Fibroblast of pulmonary artery (primary cell): ENCODE results near the gene TUBGCP6.

Experiments used
- DNase-seq: peaks from one replicate; pipeline ENCODE4 v3.0.0-alpha.2; 2010; ENCODE audit warnings: low read depth
- H3K4me3 ChIP-seq: replicated peaks from 2 replicates; pipeline ENCODE4 v1.5.1; 2011; ENCODE audit warnings: low read depth, mild to moderate bottlenecking, control low read depth, low read length, moderate library complexity
- TF ChIP-seq, protein P1 (sequence below): IDR thresholded peaks from 2 replicates; pipeline ENCODE4 v1.5.1; 2011; ENCODE audit warnings: mild to moderate bottlenecking, control low read depth, low read length, inconsistent platforms; ENCODE audit errors: missing control alignments

The TUBGCP6 gene, protein sequence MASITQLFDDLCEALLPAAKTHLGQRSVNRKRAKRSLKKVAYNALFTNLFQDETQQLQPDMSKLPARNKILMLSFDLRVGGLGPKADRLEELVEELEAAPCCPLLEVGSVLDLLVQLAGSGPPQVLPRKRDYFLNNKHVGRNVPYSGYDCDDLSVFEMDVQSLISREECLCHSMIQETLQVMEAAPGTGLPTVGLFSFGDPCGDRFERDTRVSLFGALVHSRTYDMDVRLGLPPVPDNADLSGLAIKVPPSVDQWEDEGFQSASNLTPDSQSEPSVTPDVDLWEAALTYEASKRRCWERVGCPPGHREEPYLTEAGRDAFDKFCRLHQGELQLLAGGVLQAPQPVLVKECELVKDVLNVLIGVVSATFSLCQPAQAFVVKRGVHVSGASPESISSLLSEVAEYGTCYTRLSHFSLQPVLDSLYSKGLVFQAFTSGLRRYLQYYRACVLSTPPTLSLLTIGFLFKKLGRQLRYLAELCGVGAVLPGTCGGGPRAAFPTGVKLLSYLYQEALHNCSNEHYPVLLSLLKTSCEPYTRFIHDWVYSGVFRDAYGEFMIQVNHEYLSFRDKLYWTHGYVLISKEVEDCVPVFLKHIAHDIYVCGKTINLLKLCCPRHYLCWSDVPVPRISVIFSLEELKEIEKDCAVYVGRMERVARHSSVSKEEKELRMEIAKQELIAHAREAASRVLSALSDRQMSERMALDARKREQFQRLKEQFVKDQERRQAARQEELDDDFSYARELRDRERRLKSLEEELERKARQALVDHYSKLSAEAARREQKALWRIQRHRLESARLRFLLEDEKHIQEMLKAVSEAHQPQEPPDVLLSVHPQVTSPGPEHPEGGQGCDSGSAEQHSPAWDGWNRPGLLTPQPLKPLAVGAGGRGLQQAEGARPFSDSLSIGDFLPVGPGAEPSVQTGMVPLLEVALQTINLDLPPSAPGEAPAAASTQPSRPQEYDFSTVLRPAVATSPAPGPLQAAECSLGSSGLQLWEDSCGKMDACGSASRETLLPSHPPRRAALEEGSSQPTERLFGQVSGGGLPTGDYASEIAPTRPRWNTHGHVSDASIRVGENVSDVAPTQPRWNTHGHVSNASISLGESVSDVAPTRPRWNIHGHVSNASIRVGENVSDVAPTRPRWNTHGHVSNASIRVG (N-terminal part only)

DNA sequence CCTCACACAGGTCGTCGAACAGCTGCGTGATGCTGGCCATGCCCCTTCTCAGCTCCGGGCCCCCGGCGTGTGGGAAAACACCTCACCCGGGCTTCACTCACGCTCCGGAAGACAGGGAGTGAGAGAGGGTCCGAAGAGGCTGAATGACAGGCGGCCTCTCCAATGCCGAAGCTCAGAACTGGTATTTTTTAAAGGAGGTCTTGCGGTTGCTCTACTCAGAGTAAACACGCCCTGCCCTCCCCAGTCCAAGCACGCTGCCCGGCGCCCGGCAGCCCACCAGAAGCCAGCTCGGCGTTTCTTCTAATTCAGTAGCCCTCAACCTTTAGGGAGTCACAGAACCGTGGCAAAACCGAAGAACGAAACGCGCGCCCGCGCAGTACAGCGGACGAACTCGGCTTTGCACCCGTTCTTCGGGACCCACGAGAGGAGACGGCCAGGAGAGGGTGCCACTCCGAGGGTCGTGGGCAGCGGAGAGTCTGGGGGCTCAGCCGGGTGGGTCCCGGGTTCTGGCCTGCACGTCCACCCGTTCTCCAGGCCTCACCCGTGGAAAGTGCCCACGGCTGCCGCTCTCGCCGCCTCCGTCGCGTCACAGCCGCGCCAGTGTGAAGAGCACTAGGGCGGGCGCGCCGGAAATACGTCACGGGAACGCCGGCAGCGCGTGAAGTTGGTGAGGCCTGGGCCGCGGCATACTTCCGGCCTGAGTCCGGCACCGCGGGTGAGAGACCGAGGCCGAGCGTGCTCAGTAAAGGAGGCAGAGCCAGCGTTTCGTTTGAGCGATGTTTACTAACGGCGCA is at the start of gene TUBGCP6:
Gene TUBGCP6 (minus strand): TSS at position 604 of the 794 bp plus-strand sequence. CDS start 564 bp downstream, at position 40.
- TF ChIP-seq, protein P1, sequence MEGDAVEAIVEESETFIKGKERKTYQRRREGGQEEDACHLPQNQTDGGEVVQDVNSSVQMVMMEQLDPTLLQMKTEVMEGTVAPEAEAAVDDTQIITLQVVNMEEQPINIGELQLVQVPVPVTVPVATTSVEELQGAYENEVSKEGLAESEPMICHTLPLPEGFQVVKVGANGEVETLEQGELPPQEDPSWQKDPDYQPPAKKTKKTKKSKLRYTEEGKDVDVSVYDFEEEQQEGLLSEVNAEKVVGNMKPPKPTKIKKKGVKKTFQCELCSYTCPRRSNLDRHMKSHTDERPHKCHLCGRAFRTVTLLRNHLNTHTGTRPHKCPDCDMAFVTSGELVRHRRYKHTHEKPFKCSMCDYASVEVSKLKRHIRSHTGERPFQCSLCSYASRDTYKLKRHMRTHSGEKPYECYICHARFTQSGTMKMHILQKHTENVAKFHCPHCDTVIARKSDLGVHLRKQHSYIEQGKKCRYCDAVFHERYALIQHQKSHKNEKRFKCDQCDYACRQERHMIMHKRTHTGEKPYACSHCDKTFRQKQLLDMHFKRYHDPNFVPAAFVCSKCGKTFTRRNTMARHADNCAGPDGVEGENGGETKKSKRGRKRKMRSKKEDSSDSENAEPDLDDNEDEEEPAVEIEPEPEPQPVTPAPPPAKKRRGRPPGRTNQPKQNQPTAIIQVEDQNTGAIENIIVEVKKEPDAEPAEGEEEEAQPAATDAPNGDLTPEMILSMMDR = peak; percentile 15
- peak within 1 kb of the TSS; percentile 97 for H3K4me3 ChIP-seq
- peak; percentile 92 for DNase-seq

DNA sequence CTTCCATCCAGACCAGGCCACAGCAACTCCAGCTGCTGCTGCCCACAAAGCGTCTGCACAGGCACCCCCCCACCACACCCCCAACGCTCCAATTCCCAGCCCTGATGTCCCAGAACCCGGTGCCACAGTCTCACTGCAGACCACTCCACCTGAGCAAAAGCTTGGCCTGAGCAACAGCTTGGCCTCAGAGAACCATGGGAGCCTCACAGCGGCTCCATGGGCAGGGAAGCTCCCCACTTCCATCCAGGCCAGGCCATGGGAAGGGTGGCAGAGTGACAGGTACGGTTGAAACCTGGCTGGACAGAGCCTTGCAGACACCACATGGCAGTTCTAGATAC is 49.5 kb upstream of the TUBGCP6 start:
- no peak overlapping the region for H3K4me3 ChIP-seq
- TF ChIP-seq, protein P1 = no peak
- no peak for DNase-seq

DNA sequence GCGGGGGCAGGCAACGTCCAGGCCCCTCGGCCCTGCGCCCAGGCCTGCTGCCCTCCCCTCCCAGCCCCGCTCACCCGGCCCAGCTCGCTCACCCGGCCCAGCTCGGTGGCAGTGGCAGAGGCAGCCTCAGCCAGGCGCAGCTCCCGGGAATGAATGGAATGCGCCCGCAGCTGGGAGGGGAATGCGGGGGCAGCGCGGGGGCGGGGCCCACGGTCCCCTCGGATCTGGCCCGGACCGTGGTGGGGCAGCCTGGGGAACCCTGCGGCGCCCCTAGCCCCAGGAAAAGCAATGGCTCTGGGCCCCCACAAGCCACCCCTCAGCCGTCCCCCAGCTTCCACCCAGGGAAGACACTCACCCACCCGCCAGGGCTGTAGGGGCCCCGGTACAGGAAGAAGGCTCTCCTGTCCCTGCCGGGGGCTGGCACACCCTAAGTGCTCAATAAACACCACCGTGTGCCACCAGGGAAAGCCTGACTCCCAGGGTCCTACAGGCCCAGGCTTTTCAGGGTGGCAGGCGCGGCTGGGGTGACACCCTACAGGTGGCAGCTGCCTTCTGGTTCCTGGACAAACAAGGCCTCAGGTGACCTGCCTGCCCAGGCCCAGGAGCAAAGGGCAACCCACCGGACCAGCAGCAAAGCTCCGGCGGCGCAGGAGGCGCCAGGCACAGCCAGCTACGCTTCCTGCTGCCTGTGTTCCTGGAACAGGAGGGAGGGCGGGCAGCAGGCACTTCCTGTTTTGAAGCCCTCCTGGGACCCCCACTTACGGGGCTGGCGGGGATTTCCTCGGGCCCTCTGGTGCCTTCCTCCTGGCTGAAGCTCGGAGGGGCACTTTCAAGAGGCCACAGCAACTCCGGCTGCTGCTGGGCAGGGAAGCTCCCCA is 48.9 kb upstream of the TUBGCP6 start:
- TF ChIP-seq, protein P1 = no peak
- peak overlapping the region; percentile 25 for H3K4me3 ChIP-seq
- peak; percentile 80 for DNase-seq

DNA sequence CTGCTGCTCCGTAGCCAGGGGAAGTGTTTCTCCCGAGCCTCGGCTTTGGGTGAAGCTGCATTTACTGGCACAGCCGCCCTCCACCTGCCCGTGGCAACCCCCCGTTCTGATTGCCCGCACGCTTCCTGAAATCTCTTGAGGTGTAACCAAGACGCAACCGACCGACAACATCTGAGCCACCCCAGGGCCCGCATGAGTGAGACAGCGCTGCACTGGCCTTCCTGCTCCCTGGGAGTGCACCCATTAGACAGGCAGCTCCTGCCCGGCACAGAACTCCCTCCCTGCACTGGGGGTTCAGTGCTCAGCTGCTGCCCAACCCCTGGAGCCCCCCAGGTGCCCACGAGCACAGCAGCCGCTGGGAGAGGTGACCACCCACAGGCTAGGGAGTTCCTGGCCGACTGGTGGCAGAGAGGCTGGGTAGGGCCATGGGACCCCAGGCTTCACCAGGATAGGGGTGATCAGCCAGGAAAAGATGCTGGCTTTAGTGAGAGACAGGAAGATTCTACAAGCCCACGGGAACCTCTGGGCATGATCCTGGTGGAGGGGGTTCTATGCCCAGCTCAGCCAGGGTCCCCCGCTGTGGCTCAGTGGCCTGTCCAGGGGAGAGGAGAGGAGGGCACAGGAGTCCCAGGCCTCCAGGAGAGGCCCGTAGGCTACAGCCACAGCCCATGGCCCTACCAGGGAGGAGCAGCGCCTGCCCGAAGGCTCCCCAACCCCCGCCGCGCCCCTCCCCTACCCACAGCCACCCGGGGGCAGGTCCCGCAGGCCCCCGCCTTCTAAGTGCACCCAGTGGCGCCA is 48.0 kb upstream of the TUBGCP6 start:
- H3K4me3 ChIP-seq = peak overlapping the region; percentile 5
- TF ChIP-seq, protein P1 = no peak
- DNase-seq = no peak

DNA sequence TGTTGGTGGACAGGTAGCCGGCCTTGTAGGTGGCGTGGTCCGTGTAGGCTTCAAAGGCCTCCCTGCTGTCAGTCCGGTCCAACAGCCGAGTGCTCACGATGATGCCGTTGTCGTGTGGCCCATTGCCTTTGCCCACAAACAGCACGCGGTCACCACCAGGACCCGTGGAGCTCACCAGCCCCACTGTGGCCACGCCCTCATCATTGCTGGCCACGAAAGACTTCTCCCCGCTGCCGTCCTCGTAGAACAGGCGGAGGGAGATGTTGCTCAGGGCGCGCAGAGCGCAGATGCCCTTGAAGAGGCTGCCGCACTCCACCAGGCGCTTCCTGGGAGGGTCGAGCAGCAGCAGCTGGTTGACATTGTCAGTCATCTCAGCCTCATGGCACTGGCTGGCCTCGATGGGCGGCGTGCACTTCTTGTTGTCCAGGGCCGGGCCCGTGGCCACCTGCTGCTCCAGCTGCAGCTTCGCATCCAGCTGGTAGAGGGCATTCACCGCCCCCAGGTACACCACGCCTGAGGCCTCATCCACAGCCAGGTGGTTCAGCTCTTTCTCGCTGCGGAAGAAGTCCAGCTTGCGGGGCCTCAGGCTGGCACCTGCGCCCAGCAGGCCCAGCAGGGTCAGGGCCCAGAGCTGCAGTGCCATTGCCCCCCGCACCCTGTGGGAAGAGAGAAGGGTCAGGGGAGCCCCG is 45.3 kb upstream of the TUBGCP6 start:
- TF ChIP-seq, protein P1 = no peak
- no peak overlapping the region for H3K4me3 ChIP-seq
- DNase-seq = no peak
